Uterus (tissue), 4 donors: ENCODE measurements around the gene ZNF599. TPM values are rescaled to one million over a fixed set of nuclear protein-coding genes. Genes with fewer than 3 reads are reported as not detected.
A peak's percentile ranks its signal among the peaks of the same experiment; 100 is the strongest.

Experiments used
- DNase-seq, 2 donors: peaks; one replicate each; pipeline ENCODE4 v3.0.0-alpha.2; 2019 to 2020
- H3K27ac ChIP-seq, 2 donors: fragments of 200-600 bp; sonication (generic); 1 replicate in 1 of 2; 2 replicates in 1 of 2; pipeline ENCODE4 v1.5.1; 2016 to 2018
- H3K27me3 ChIP-seq, 2 donors: fragments of 200-600 bp; sonication (generic); one replicate each; pipeline ENCODE4 v1.5.1; 2018 to 2019; ENCODE audit warnings: control low read depth in 1 of 2
- H3K36me3 ChIP-seq, 2 donors: fragments of 200-600 bp; sonication (generic); one replicate each; pipeline ENCODE4 v1.5.1; 2019; ENCODE audit warnings: control low read depth in 1 of 2
- H3K4me1 ChIP-seq, 2 donors: fragments of 200-600 bp; sonication (generic); one replicate each; pipeline ENCODE4 v1.5.1; 2018 to 2019; ENCODE audit warnings: control low read depth in 1 of 2
- H3K4me3 ChIP-seq, 2 donors: fragments of 200-600 bp; sonication (generic); 1 replicate in 1 of 2; 2 replicates in 1 of 2; pipeline ENCODE4 v1.5.1; 2018 to 2019; ENCODE audit warnings: mild to moderate bottlenecking in 1 of 2
- H3K9me3 ChIP-seq, 2 donors: fragments of 200-600 bp; sonication (generic); one replicate each; pipeline ENCODE4 v1.5.1; 2019; ENCODE audit warnings: control low read depth in 1 of 2
- POLR2A ChIP-seq, 2 donors: fragments of 450-650 bp; IDR thresholded peaks; one replicate each; pipeline ENCODE4 v1.6.1; 2016; ENCODE audit warnings: antibody characterized with exemption in 2 of 2, mild to moderate bottlenecking in 1 of 2, moderate library complexity in 1 of 2
- intact Hi-C: fragments of 100-400 bp; cut with DNase I; formaldehyde crosslinking; loops from one replicate; pipeline ENCODE4 v1.15.1; 2023; ENCODE audit warnings: low total_unique reads
- total RNA-seq, 4 donors: library from RNA; depleted of rRNA in 3 of 4; stranded (reverse); fragments of >200 nt in 3 of 4; gene quantifications; one replicate each; pipeline versions ENCODE4 v1.1.0 to v1.2.4, GENCODE V29; 2014 to 2023
- TF ChIP-seq, protein P1 (sequence below), 4 experiments: fragments of 200-600 bp in 2 of 4; fragments of 450-650 bp in 2 of 4; sonication (generic) in 2 of 4; IDR thresholded peaks; one replicate each; pipeline ENCODE4 v1.5.1; 2016 to 2019; ENCODE audit warnings: antibody characterized with exemption in 4 of 4, mild to moderate bottlenecking in 2 of 4, moderate library complexity in 1 of 4
- donor health status: DM: yes; HTN: yes; CAD: no.

The ZNF599 gene
- 10 to 100 TPM in 3 of 4 donors, 1 to 10 TPM in 1; 1.3 to 15.6 (median 12.1) TPM for total RNA-seq

DNA sequence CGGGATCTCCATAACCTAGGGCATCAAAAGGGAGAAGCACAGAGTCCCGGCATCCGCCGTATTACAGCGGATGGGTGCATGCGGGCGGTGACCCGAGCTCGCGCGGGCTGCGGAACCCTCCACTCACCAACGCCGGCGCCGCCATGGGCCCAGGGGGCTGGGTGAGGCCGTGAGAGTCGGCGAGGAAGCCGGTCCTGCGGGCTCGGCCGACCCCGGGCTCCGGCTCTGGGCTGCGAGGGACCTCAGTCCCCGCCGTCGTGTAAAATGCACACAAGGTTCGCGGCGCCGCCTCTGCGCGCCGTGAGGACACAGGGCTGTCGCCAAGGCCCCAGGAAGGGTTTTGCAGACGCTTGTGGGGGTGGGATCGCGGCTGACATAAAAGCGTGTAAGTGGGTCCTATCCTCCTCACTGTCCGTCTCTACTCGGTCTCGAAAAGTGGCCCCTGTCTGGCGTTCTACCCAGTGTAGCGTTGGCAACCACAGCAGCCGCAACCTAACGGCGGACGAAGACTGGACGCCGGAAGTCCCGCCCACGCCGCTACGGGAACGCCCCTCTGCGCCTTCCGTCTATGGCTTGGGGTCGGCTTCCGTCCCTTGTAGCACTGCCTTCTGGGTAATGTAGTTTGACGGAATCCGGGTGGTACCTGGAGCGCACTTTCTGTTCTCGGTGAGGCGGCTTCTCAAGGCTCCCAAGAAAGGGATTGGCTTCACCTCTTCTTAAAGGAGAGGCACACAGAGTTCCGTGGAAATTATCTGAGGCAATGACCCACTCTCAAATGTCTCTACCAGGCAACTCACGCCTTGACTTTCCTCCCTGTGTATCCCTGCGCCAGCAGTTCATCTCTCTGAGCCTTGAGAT lies at the start of gene ZNF599:
ZNF599 (minus strand) TSS at position 519 of the 858 bp plus-strand sequence; CDS start at position 145, 374 bp downstream.
- no peaks in the 10 kb centered on the region for H3K4me1 ChIP-seq
- no peaks in the 10 kb centered on the region for H3K27me3 ChIP-seq
- TF ChIP-seq, protein P1, sequence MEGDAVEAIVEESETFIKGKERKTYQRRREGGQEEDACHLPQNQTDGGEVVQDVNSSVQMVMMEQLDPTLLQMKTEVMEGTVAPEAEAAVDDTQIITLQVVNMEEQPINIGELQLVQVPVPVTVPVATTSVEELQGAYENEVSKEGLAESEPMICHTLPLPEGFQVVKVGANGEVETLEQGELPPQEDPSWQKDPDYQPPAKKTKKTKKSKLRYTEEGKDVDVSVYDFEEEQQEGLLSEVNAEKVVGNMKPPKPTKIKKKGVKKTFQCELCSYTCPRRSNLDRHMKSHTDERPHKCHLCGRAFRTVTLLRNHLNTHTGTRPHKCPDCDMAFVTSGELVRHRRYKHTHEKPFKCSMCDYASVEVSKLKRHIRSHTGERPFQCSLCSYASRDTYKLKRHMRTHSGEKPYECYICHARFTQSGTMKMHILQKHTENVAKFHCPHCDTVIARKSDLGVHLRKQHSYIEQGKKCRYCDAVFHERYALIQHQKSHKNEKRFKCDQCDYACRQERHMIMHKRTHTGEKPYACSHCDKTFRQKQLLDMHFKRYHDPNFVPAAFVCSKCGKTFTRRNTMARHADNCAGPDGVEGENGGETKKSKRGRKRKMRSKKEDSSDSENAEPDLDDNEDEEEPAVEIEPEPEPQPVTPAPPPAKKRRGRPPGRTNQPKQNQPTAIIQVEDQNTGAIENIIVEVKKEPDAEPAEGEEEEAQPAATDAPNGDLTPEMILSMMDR (IDR thresholded peaks at IDR 0.05): peak in 1 of 4 experiments; percentile 32
- TF ChIP-seq POLR2A (IDR thresholded peaks at IDR 0.05): peak; percentile 27 to 70
- peak within 1 kb of the TSS; percentile 79 to 80 for H3K27ac ChIP-seq
- H3K4me3 ChIP-seq: peak within 1 kb of the TSS; percentile 82 to 98
- no peaks in the 10 kb centered on the region for H3K36me3 ChIP-seq
- no peaks in the 10 kb centered on the region for H3K9me3 ChIP-seq
- peak; percentile 90 to 92 for DNase-seq
- intact Hi-C loops: no loop called here

DNA sequence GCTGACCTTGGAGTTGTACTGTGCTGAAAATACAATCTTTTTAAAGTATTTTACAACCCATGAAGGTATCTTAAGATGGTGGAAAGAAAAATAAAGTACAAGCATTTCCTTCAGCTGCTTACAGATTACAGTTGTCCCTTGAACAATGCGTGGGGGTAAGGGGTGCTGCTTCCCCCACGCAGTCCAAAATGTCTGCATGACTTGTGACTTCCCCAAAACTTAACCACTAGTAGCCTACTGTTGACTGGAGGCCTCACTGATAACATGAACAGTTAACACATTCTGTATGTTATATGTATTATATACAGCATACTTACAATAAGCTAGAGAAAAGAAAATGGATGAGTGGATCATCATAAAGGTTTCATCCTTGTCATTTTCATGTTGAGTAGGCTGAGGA lies 45.3 kb upstream of the ZNF599 start:
- intact Hi-C loops: no loop called here

DNA sequence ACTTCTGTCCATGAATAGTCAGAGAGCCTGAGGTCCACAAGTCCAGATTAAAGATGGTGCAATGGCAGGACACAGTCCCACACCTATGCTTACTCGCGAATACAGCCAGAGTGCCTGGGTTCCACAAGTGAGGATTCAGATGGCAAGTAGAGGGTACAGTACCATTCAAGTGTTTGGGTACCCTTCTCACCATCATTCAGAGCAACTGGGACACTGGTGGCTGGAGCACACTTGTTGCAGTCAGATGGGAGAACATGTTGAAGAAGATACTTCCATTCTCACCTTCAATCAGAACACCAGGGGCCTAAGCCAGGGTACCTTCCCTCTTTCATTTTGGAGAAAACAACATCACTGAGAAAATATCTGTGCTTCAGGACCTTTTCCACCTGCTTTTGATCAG lies 43.7 kb upstream of the ZNF599 start:
- Histone ChIP-seq H3K27me3 (no peaks in the 10 kb centered on the region), H3K9me3 (no peaks in the 10 kb centered on the region), H3K4me1 (no peaks in the 10 kb centered on the region), H3K4me3 (no peak overlapping the region), H3K27ac (no peak overlapping the region), H3K36me3 (no peaks in the 10 kb centered on the region)
- no peak for DNase-seq
- intact Hi-C loops: no loop called here
- TF ChIP-seq POLR2A (IDR thresholded peaks at IDR 0.05): no peak
- TF ChIP-seq, protein P1 (IDR thresholded peaks at IDR 0.05): no peak

More for the DNA sequence above, 45.3 kb upstream of the ZNF599 start:
- TF ChIP-seq, protein P1 (IDR thresholded peaks at IDR 0.05): no peak
- no peak for TF ChIP-seq POLR2A (IDR thresholded peaks at IDR 0.05)
- H3K4me3 ChIP-seq: no peak overlapping the region
- no peaks in the 10 kb centered on the region for H3K27me3 ChIP-seq
- H3K4me1 ChIP-seq: no peaks in the 10 kb centered on the region
- no peak overlapping the region for H3K27ac ChIP-seq
- H3K9me3 ChIP-seq: no peaks in the 10 kb centered on the region
- DNase-seq: no peak
- no peaks in the 10 kb centered on the region for H3K36me3 ChIP-seq

DNA sequence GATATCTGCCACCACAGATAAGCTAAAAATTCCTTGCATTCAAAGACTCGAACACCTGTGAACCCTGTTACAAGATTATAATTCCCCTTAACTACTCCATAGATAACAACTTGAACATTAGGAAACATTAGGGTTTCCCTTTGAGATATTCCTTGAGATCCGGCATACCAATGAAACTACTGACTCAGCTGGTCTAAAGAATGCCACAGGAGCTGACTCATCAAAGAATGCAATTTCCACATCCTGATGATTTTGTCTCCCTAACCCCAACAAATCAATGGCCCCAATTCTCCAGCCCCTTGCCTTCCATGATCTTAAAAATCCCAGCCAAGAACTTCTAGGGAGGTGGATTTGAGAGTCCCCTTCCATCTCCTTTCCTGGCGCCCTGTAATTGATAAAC lies 35.6 kb upstream of the ZNF599 start:
- TF ChIP-seq, protein P1 (IDR thresholded peaks at IDR 0.05): no peak
- TF ChIP-seq POLR2A (IDR thresholded peaks at IDR 0.05): no peak
- no peak overlapping the region for H3K27ac ChIP-seq
- intact Hi-C loops: no loop called here
- no peak for DNase-seq
- no peaks in the 10 kb centered on the region for H3K36me3 ChIP-seq
- H3K4me1 ChIP-seq: no peaks in the 10 kb centered on the region
- H3K4me3 ChIP-seq: no peak overlapping the region
- H3K27me3 ChIP-seq: no peaks in the 10 kb centered on the region
- no peaks in the 10 kb centered on the region for H3K9me3 ChIP-seq
